ENCODE results near the gene DDX43.

Gene DDX43

DNA sequence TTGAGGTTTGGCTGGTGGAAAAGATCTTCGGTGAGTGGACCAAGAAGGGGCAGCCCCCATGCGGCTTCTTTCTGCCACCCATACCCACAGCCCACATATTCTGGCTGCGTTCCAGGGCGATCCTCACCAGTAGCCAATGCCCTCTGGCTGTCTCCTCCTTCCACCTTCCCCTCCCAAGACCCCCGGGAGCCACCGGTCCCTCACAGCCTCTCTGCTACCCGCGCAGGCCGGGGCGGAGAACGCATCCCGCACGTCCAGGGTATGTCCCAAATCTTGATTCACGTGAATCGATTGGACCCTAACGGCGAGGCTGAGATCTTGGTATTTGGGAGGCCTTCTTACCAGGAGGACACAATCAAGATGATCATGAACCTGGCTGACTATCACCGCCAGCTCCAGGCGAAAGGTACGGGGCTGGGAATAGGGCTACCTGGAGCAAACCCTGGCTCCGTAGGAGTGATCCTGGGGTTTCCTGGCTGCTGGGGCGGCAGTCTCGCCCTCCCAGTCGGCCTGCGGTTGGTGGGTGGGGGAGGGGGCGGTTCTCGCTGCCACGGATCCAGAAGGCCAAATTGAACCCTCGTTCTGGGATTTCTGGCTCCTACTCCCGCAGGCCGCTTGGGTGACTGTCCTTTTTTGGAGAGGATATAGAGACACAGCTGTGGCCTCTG lies 31.6 kb upstream of the DDX43 start:
- Histone ChIP-seq H3K27ac (no peak overlapping the region), H3K9me3 (ENCODE audit: severe bottlenecking) (peaks cover 7% of the 10 kb centered on the region), H3K4me3 (ENCODE audit: low read depth, low read length) (no peak overlapping the region), H3K27me3 (ENCODE audit: insufficient read depth, low read depth, severe bottlenecking) (no peaks in the 10 kb centered on the region), H3K36me3 (no peaks in the 10 kb centered on the region)
- TF ChIP-seq, protein P1, sequence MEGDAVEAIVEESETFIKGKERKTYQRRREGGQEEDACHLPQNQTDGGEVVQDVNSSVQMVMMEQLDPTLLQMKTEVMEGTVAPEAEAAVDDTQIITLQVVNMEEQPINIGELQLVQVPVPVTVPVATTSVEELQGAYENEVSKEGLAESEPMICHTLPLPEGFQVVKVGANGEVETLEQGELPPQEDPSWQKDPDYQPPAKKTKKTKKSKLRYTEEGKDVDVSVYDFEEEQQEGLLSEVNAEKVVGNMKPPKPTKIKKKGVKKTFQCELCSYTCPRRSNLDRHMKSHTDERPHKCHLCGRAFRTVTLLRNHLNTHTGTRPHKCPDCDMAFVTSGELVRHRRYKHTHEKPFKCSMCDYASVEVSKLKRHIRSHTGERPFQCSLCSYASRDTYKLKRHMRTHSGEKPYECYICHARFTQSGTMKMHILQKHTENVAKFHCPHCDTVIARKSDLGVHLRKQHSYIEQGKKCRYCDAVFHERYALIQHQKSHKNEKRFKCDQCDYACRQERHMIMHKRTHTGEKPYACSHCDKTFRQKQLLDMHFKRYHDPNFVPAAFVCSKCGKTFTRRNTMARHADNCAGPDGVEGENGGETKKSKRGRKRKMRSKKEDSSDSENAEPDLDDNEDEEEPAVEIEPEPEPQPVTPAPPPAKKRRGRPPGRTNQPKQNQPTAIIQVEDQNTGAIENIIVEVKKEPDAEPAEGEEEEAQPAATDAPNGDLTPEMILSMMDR (IDR thresholded peaks at IDR 0.05; ENCODE audit: low read depth, low read length), result no peak
- DNase-seq, result no peak

DNA sequence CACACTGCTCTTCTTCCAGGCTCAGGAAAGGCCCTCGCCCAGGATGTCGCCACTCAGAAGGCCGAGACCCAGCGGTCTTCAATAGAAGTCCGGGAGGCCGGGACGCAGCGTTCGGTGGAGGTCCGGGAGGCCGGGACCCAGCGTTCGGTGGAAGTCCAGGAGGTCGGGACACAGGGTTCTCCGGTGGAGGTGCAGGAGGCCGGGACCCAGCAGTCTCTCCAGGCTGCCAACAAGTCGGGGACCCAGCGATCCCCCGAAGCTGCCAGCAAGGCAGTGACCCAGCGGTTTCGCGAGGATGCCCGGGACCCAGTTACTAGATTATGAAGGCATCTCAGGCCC lies 31.1 kb upstream of the DDX43 start:
- DNase-seq, result no peak
- no peak overlapping the region for H3K27ac ChIP-seq

DNA sequence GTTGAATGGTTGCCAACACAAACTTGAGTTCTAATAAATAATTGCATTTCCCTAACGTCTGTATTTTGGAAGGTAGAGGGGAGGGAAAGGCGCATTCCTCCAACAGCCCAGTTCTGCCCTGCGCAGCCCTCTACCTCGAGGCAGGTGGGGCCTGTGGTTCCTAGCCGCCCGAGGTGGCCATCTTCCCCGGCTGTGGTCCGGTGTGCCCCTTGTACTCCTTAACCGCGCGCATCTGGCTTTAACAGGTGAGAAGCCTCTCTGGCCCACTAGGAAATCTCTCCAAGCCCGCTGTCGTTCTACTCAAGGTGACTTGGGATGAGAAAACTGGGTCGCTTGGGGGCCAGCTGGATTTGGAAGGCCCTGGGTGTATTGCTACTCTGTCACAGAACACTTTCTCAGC lies 30.5 kb upstream of the DDX43 start:
- Histone ChIP-seq H3K9me3 (ENCODE audit: severe bottlenecking) (peaks cover 7% of the 10 kb centered on the region), H3K4me3 (ENCODE audit: low read depth, low read length) (no peak overlapping the region), H3K27ac (no peak overlapping the region), H3K36me3 (no peaks in the 10 kb centered on the region), H3K27me3 (ENCODE audit: insufficient read depth, low read depth, severe bottlenecking) (no peaks in the 10 kb centered on the region)
- TF ChIP-seq, protein P1 (IDR thresholded peaks at IDR 0.05; ENCODE audit: low read depth, low read length), result no peak
- DNase-seq, result no peak

More for the DNA sequence above, 31.1 kb upstream of the DDX43 start:
- Histone ChIP-seq H3K27me3 (ENCODE audit: insufficient read depth, low read depth, severe bottlenecking) (no peaks in the 10 kb centered on the region), H3K9me3 (ENCODE audit: severe bottlenecking) (peaks cover 7% of the 10 kb centered on the region), H3K36me3 (no peaks in the 10 kb centered on the region), H3K4me3 (ENCODE audit: low read depth, low read length) (no peak overlapping the region)
- TF ChIP-seq, protein P1 (IDR thresholded peaks at IDR 0.05; ENCODE audit: low read depth, low read length), result no peak

DNA sequence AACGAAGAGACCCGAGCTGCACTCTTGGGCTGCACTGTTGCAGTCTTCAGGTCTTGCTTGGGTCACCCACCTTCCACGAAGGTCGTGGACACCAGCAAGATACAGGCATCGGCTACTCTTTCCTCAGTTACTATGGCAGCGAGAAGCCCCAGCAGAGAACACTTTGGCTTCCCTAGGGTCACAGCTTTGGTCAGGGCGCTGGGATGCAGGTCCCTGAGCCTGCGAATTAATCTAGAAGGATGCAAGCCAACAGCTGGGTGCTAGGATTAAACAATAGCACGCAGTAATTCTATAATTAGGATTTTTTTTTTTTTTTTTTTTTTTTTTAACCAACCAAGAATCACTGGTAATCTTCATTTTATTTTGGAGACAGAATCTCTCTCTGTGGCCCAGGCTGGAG lies 30.1 kb upstream of the DDX43 start:
- H3K4me3 ChIP-seq (ENCODE audit: low read depth, low read length), result no peak overlapping the region
- H3K9me3 ChIP-seq (ENCODE audit: severe bottlenecking), result peaks cover 7% of the 10 kb centered on the region
- H3K27me3 ChIP-seq (ENCODE audit: insufficient read depth, low read depth, severe bottlenecking), result no peaks in the 10 kb centered on the region
- TF ChIP-seq, protein P1 (IDR thresholded peaks at IDR 0.05; ENCODE audit: low read depth, low read length), result no peak
- DNase-seq, result no peak
- no peak overlapping the region for H3K27ac ChIP-seq
- H3K36me3 ChIP-seq, result no peaks in the 10 kb centered on the region

DNA sequence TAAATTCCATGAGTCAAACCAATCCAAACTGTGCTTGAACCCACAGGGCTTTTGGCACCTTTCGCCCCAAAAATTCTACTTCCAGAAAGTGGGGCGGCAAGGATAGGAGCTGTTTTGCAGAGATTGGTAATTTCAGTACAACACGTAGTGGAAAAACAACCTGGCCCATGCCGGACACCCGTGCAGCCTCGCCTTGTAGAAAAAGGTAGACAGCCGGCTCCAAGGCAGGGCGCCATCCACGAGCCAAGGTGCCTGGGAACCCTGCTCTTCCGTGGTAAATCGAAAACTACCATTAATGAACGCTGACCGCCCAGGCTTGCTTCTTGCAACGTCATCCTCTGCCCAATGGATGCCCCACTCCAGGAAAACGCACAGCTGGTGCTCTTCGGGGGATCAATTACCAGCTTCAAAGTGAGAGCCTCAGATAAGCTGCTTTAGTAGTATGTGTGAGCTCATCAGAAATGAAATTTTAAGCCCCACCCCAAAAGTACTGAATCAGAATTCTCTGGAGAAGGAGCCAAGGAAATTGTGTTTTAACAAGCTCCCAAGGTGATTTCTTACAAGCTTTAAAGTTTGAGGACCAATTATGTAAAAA lies 26.8 kb upstream of the DDX43 start:
- TF ChIP-seq, protein P1 (IDR thresholded peaks at IDR 0.05; ENCODE audit: low read depth, low read length), result no peak
- peaks cover 6% of the 10 kb centered on the region for H3K9me3 ChIP-seq (ENCODE audit: severe bottlenecking)
- no peaks in the 10 kb centered on the region for H3K36me3 ChIP-seq
- no peak overlapping the region for H3K27ac ChIP-seq
- no peak overlapping the region for H3K4me3 ChIP-seq (ENCODE audit: low read depth, low read length)
- peak; percentile 71 for DNase-seq
- no peaks in the 10 kb centered on the region for H3K27me3 ChIP-seq (ENCODE audit: insufficient read depth, low read depth, severe bottlenecking)

DNA sequence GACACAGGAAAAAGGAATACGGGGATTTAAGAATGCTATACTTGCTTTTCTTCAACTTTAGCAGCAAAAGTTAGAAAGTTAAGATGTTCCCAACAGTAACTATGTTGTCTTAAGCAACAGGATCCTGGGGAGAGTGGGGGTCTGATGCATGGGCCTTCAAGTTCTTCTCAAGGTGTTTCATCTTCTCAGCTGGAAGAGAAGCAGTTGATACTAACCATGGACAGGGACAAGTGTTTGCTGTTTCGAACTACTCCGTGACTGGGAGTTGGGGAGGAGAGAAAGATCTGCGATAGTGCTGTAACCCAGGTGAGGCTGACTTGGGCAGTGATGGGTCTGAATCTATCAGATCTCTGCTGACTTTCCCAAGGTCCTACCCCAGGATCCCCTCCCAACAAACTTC lies 26.0 kb upstream of the DDX43 start:
- H3K4me3 ChIP-seq (ENCODE audit: low read depth, low read length), result no peak overlapping the region
- H3K9me3 ChIP-seq (ENCODE audit: severe bottlenecking), result no peaks in the 10 kb centered on the region
- H3K36me3 ChIP-seq, result no peaks in the 10 kb centered on the region
- no peak for DNase-seq
- no peaks in the 10 kb centered on the region for H3K27me3 ChIP-seq (ENCODE audit: insufficient read depth, low read depth, severe bottlenecking)
- no peak overlapping the region for H3K27ac ChIP-seq
- TF ChIP-seq, protein P1 (IDR thresholded peaks at IDR 0.05; ENCODE audit: low read depth, low read length), result no peak

Measured in WERI-Rb-1 (cell line).